Erythroblast (primary cell): ENCODE results near the gene MFSD2A.

ENCODE experiments used
- GATA1 ChIP-seq: IDR thresholded peaks from 2 replicates; pipeline ENCODE4 v1.6.1; 2011; ENCODE audit warnings: low read depth, mild to moderate bottlenecking, control low read depth, low read length, moderate library complexity
- POLR2A ChIP-seq: IDR thresholded peaks from 2 replicates; pipeline ENCODE4 v1.6.1; 2011; ENCODE audit warnings: mild to moderate bottlenecking, low read length

DNA sequence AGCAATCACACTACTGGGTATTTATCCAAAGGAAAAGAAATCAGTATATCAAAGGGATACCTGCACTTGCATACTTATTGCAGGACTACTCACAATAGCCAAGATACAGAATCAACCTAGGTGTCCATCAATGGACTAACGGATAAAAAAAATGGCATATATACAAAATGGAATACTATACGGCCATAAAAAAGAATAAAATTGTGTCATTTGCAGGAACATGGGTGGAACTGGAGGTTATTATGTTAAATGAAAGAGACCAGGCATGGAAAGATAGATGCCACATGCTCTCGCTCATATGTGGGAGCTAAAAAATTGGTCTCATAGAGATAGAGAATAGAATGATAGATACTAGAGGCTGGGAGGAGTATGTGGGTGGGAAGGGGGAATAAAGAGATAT, 56.3 kb downstream of the MFSD2A start:
- no peak for TF ChIP-seq GATA1
- TF ChIP-seq POLR2A: no peak
